ENCODE measurements around the gene CENATAC.

The CENATAC gene

DNA sequence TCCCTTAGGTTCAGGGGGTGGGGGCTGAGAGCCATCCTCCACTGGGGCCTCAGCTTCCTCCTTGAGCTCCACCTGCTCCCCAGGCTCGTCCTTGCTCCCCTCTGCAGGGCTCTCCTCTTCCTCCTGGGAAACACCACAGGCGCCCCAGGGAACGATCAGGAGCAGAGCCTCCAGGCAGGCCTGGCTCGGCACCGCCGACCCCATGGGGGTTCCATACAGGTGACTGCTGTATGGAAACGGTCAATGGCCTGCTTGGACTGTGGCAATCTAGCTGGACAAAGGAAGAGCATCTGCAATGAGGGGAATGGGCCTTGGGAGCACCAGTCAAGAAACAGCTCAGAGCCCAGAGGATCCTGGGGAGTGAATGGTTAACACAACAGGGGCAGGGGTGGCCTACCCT lies 51.1 kb downstream of the CENATAC start:
- TF ChIP-seq, protein P1, sequence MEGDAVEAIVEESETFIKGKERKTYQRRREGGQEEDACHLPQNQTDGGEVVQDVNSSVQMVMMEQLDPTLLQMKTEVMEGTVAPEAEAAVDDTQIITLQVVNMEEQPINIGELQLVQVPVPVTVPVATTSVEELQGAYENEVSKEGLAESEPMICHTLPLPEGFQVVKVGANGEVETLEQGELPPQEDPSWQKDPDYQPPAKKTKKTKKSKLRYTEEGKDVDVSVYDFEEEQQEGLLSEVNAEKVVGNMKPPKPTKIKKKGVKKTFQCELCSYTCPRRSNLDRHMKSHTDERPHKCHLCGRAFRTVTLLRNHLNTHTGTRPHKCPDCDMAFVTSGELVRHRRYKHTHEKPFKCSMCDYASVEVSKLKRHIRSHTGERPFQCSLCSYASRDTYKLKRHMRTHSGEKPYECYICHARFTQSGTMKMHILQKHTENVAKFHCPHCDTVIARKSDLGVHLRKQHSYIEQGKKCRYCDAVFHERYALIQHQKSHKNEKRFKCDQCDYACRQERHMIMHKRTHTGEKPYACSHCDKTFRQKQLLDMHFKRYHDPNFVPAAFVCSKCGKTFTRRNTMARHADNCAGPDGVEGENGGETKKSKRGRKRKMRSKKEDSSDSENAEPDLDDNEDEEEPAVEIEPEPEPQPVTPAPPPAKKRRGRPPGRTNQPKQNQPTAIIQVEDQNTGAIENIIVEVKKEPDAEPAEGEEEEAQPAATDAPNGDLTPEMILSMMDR (IDR thresholded peaks at IDR 0.05; ENCODE audit: control insufficient read depth, insufficient read depth, low read depth, low read length, missing control alignments), result no peak
- H3K4me3 ChIP-seq (ENCODE audit: control insufficient read depth, low read depth, low read length), result no peak overlapping the region
- DNase-seq (ENCODE audit: low read depth), result no peak

GRCh38 chr11:119051440-119052162 lies 53.7 kb downstream of the CENATAC start:
- TF ChIP-seq, protein P1 (IDR thresholded peaks at IDR 0.05; ENCODE audit: control insufficient read depth, insufficient read depth, low read depth, low read length, missing control alignments), result no peak
- no peak for DNase-seq (ENCODE audit: low read depth)
- H3K4me3 ChIP-seq (ENCODE audit: control insufficient read depth, low read depth, low read length), result no peak overlapping the region

GRCh38 chr11:119052163-119052814 lies 54.4 kb downstream of the CENATAC start:
- TF ChIP-seq, protein P1 (IDR thresholded peaks at IDR 0.05; ENCODE audit: control insufficient read depth, insufficient read depth, low read depth, low read length, missing control alignments), result no peak
- no peak overlapping the region for H3K4me3 ChIP-seq (ENCODE audit: control insufficient read depth, low read depth, low read length)
- DNase-seq (ENCODE audit: low read depth), result no peak

DNA sequence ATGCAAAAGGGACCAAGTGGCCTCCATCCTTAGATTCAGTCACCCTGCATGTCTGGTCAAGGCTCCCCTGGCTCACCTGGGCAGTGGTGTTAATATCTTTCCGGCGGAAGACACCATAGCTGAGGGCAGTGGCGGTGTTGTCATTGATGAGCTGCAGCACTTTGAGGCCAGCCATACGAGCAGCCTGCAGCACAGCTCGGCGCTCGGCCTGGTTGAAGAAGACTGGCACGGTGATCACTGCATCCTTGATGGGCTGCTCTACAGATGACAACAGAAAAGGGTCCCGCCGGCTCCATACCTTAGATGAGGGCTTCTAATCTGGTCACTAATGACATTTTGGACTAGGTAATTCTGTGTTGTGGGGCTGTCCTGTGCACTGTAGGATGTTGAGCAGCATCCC lies 56.5 kb downstream of the CENATAC start:
- no peak for DNase-seq (ENCODE audit: low read depth)
- TF ChIP-seq, protein P1 (IDR thresholded peaks at IDR 0.05; ENCODE audit: control insufficient read depth, insufficient read depth, low read depth, low read length, missing control alignments), result no peak
- H3K4me3 ChIP-seq (ENCODE audit: control insufficient read depth, low read depth, low read length), result no peak overlapping the region

GRCh38 chr11:119055901-119056300 lies 58.0 kb downstream of the CENATAC start:
- peak overlapping the region; percentile 99 for H3K4me3 ChIP-seq (ENCODE audit: control insufficient read depth, low read depth, low read length)
- DNase-seq (ENCODE audit: low read depth), result no peak
- TF ChIP-seq, protein P1 (IDR thresholded peaks at IDR 0.05; ENCODE audit: control insufficient read depth, insufficient read depth, low read depth, low read length, missing control alignments), result peak; percentile 27

DNA sequence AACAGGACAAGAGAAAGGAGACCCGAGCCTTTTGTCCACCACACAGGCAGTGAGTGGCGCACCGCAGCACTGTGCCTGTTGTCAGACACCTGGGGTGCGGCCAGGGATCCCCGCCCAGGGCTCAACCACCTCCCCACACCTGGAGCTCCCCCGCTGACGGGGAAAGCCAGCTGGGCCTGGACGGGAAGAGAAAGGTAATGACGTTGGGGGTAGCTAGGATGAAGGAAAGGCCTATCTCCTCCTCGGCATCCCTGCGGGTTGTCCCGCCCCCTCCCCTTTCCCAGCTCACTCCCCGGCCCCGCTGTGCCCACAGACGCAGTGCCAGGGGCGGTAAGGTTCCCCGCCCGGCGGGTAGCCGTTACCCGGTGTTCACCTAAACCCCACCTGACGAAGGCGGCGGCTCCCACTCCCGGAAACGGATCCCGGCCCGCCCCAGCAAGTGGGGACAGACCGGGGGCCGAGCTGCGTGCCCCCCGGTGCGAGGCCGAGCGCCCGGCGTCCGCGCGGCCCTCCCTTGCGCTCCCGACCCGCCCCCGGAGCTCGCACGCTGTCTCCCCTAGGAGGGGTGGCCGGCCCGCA lies 58.6 kb downstream of the CENATAC start:
- DNase-seq (ENCODE audit: low read depth), result no peak
- TF ChIP-seq, protein P1 (IDR thresholded peaks at IDR 0.05; ENCODE audit: control insufficient read depth, insufficient read depth, low read depth, low read length, missing control alignments), result no peak
- H3K4me3 ChIP-seq (ENCODE audit: control insufficient read depth, low read depth, low read length), result peak overlapping the region; percentile 99
